SK-N-SH treated with all-trans-retinoic acid at 6 μM for 48 hours (cell line): ENCODE results near the gene STEAP3.

Experiments used
- ARNTL ChIP-seq: fragments of 450-650 bp; formaldehyde crosslinking; IDR thresholded peaks from 2 replicates; pipeline ENCODE4 v1.5.0; 2020; ENCODE audit warnings: low read depth, mild to moderate bottlenecking, moderate library complexity, borderline replicate concordance
- BACH2 ChIP-seq: fragments of 250-450 bp; sonication (Bioruptor Pico); IDR thresholded peaks from 2 replicates; pipeline ENCODE4 v1.9.0; 2021; ENCODE audit warnings: mild to moderate bottlenecking, borderline replicate concordance
- GLIS3 ChIP-seq: fragments of 250-450 bp; sonication (Bioruptor Pico); IDR thresholded peaks from 2 replicates; pipeline ENCODE4 v1.5.0; 2020; ENCODE audit warnings: mild to moderate bottlenecking, moderate library complexity
- PATZ1 ChIP-seq: fragments of 250-450 bp; sonication (Bioruptor Pico); IDR thresholded peaks from 2 replicates; pipeline ENCODE4 v1.8.0; 2020; ENCODE audit warnings: mild to moderate bottlenecking, moderate library complexity, borderline replicate concordance
- POU6F1 ChIP-seq: fragments of 250-450 bp; sonication (Bioruptor Pico); IDR thresholded peaks from 2 replicates; pipeline ENCODE4 v1.8.0; 2021; ENCODE audit warnings: low read depth, mild to moderate bottlenecking, moderate library complexity, borderline replicate concordance
- PPARA ChIP-seq: fragments of 250-450 bp; sonication (Bioruptor Pico); IDR thresholded peaks from 2 replicates; pipeline ENCODE4 v1.5.0; 2020; ENCODE audit warnings: mild to moderate bottlenecking, borderline replicate concordance
- TCF4 ChIP-seq: fragments of 250-450 bp; sonication (Bioruptor Pico); IDR thresholded peaks from 2 replicates; pipeline ENCODE4 v1.8.0; 2021; ENCODE audit warnings: mild to moderate bottlenecking, moderate library complexity, borderline replicate concordance
- ZFP3 ChIP-seq: fragments of 250-450 bp; sonication (Bioruptor Pico); IDR thresholded peaks from 2 replicates; pipeline ENCODE4 v1.5.0; 2020; ENCODE audit warnings: mild to moderate bottlenecking, moderate library complexity
- ZNF565 ChIP-seq: fragments of 450-650 bp; formaldehyde crosslinking; conservative IDR thresholded peaks from 2 replicates; pipeline ENCODE4 v1.5.0; 2020; ENCODE audit warnings: low read depth, mild to moderate bottlenecking, moderate library complexity
- ZNF70 ChIP-seq: fragments of 450-650 bp; formaldehyde crosslinking; IDR thresholded peaks from 2 replicates; pipeline ENCODE4 v1.5.0; 2020; ENCODE audit warnings: mild to moderate bottlenecking, moderate library complexity
- ZNF8 ChIP-seq: fragments of 450-650 bp; formaldehyde crosslinking; IDR thresholded peaks from 2 replicates; pipeline ENCODE4 v1.5.0; 2020; ENCODE audit warnings: mild to moderate bottlenecking, moderate library complexity

GRCh38 chr2:119264781-119265692 is 41.4 kb downstream of the STEAP3 start:
- TF ChIP-seq TCF4 (CRISPR knock-in tag) (no peak), PATZ1 (CRISPR knock-in tag) (no peak), ZFP3 (CRISPR knock-in tag) (no peak), ZNF8 (CRISPR knock-in tag) (no peak), ZNF565 (CRISPR knock-in tag) (no peak), GLIS3 (CRISPR knock-in tag) (no peak), ARNTL (CRISPR knock-in tag) (no peak), POU6F1 (no peak), ZNF70 (CRISPR knock-in tag) (no peak), PPARA (CRISPR knock-in tag) (no peak), BACH2 (no peak)
